Measurements from ENCODE around the gene LEUTX. TPM values are rescaled to one million over a fixed set of nuclear protein-coding genes. Genes with fewer than 3 reads are reported as not detected.

LEUTX gene
- total RNA-seq, 1 donor from 2014 or later: 1.6 TPM

- DNase-seq: no peak
Observed at GRCh38 chr19:39736088-39736487, 42.6 kb upstream of the LEUTX start.

GRCh38 chr19:39737351-39737750 is 41.3 kb upstream of the LEUTX start:
- Mint-ChIP-seq H3K36me3 (ENCODE audit: unreplicated experiment) (no peaks in the 10 kb centered on the region), H3K4me3 (ENCODE audit: unreplicated experiment) (no peak overlapping the region), H3K27me3 (ENCODE audit: unreplicated experiment) (peaks cover 5% of the 10 kb centered on the region), H3K27ac (ENCODE audit: unreplicated experiment) (no peak overlapping the region), H3K4me1 (ENCODE audit: low read depth, unreplicated experiment) (no peaks in the 10 kb centered on the region), H3K9me3 (ENCODE audit: unreplicated experiment) (no peaks in the 10 kb centered on the region)
- TF ChIP-seq CTCF (IDR thresholded peaks at IDR 0.05; ENCODE audit: partially characterized antibody, unreplicated experiment): no peak
- no peak for DNase-seq

More at GRCh38 chr19:39736088-39736487, 42.6 kb upstream of the LEUTX start:
- Mint-ChIP-seq H3K4me3 (ENCODE audit: unreplicated experiment) (no peak overlapping the region), H3K4me1 (ENCODE audit: low read depth, unreplicated experiment) (no peaks in the 10 kb centered on the region), H3K9me3 (ENCODE audit: unreplicated experiment) (no peaks in the 10 kb centered on the region), H3K27ac (ENCODE audit: unreplicated experiment) (no peak overlapping the region), H3K27me3 (ENCODE audit: unreplicated experiment) (peaks cover 5% of the 10 kb centered on the region), H3K36me3 (ENCODE audit: unreplicated experiment) (no peaks in the 10 kb centered on the region)
- no peak for TF ChIP-seq CTCF (IDR thresholded peaks at IDR 0.05; ENCODE audit: partially characterized antibody, unreplicated experiment)

- no peak within 1 kb of the TSS for H3K4me3 Mint-ChIP-seq (ENCODE audit: unreplicated experiment)
- H3K27ac Mint-ChIP-seq (ENCODE audit: unreplicated experiment): no peak within 1 kb of the TSS
- H3K9me3 Mint-ChIP-seq (ENCODE audit: unreplicated experiment): no peaks in the 10 kb centered on the region
- H3K4me1 Mint-ChIP-seq (ENCODE audit: low read depth, unreplicated experiment): no peaks in the 10 kb centered on the region
- no peak for TF ChIP-seq CTCF (IDR thresholded peaks at IDR 0.05; ENCODE audit: partially characterized antibody, unreplicated experiment)
- peaks cover 5% of the 10 kb centered on the region for H3K27me3 Mint-ChIP-seq (ENCODE audit: unreplicated experiment)
- DNase-seq: no peak
- H3K36me3 Mint-ChIP-seq (ENCODE audit: unreplicated experiment): no peaks in the 10 kb centered on the region
Observed at GRCh38 chr19:39737891-39738290, 40.8 kb upstream of the LEUTX start, which contains the start of gene CLC. Gene CLC, minus strand, starts transcription at chr19:39738029. Its CDS starts 77 bp downstream, at chr19:39737952.

GRCh38 chr19:39738814-39739213 is 39.8 kb upstream of the LEUTX start:
- no peak overlapping the region for H3K4me3 Mint-ChIP-seq (ENCODE audit: unreplicated experiment)
- H3K4me1 Mint-ChIP-seq (ENCODE audit: low read depth, unreplicated experiment): no peaks in the 10 kb centered on the region
- no peaks in the 10 kb centered on the region for H3K9me3 Mint-ChIP-seq (ENCODE audit: unreplicated experiment)
- H3K27ac Mint-ChIP-seq (ENCODE audit: unreplicated experiment): no peak overlapping the region
- no peak for DNase-seq
- no peaks in the 10 kb centered on the region for H3K36me3 Mint-ChIP-seq (ENCODE audit: unreplicated experiment)
- no peak for TF ChIP-seq CTCF (IDR thresholded peaks at IDR 0.05; ENCODE audit: partially characterized antibody, unreplicated experiment)
- peaks cover 5% of the 10 kb centered on the region for H3K27me3 Mint-ChIP-seq (ENCODE audit: unreplicated experiment)

GRCh38 chr19:39740395-39740794 is 38.3 kb upstream of the LEUTX start:
- TF ChIP-seq CTCF (IDR thresholded peaks at IDR 0.05; ENCODE audit: partially characterized antibody, unreplicated experiment): no peak
- Mint-ChIP-seq H3K27ac (ENCODE audit: unreplicated experiment) (no peak overlapping the region), H3K9me3 (ENCODE audit: unreplicated experiment) (no peaks in the 10 kb centered on the region), H3K4me3 (ENCODE audit: unreplicated experiment) (no peak overlapping the region), H3K36me3 (ENCODE audit: unreplicated experiment) (no peaks in the 10 kb centered on the region), H3K4me1 (ENCODE audit: low read depth, unreplicated experiment) (no peaks in the 10 kb centered on the region), H3K27me3 (ENCODE audit: unreplicated experiment) (peaks cover 3% of the 10 kb centered on the region)
- no peak for DNase-seq
